GM18526 (cell line): ENCODE results near the gene TBC1D25.

Experiments
- POLR2A ChIP-seq: IDR thresholded peaks from 3 replicates; pipeline ENCODE4 v1.6.1; 2011; ENCODE audit not compliant: insufficient read length; ENCODE audit errors: extremely low read depth

TBC1D25 gene, protein sequence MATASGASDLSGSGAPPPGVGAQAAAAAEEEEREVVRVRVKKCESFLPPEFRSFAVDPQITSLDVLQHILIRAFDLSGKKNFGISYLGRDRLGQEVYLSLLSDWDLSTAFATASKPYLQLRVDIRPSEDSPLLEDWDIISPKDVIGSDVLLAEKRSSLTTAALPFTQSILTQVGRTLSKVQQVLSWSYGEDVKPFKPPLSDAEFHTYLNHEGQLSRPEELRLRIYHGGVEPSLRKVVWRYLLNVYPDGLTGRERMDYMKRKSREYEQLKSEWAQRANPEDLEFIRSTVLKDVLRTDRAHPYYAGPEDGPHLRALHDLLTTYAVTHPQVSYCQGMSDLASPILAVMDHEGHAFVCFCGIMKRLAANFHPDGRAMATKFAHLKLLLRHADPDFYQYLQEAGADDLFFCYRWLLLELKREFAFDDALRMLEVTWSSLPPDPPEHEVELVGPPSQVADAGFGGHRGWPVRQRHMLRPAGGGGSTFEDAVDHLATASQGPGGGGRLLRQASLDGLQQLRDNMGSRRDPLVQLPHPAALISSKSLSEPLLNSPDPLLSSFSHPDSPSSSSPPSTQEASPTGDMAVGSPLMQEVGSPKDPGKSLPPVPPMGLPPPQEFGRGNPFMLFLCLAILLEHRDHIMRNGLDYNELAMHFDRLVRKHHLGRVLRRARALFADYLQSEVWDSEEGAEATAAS

DNA sequence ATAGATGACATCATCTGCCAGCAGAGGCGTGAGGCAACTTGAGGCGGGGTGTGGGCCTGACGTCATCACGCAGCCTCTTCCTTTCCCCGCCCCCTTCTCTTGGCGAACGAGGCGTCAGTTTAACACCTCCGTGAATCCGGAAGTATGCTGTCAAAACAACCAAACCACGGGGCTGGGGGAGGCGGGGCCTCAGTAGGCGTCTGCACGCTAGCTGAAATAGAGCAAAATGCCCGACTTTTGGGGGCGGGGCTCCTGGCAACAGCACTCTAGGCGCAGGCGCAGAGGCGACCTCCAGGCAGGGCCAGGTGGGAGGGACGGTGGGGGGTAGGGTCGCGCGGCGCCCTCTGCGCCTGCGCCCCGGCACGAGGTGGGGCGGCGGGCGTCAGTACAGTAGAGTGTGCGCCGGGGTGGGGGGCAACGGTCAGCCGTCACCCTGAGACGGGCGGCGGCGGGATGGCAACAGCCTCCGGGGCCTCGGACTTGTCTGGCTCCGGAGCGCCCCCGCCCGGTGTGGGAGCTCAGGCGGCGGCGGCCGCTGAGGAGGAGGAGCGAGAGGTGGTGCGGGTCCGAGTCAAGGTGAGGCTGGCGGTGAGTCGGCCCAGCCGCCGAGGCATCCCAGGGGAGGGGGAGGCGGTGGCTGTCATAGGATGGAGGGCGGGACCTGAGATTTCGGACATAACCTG is at the start of gene TBC1D25:
Gene TBC1D25, plus strand, starts transcription at position 370 of the 683 bp plus-strand sequence. Its CDS starts 84 bp downstream, at position 454.
- TF ChIP-seq POLR2A, result no peak

- TF ChIP-seq POLR2A, result no peak
Observed at GRCh38 chrX:48489892-48490291, 49.6 kb upstream of the TBC1D25 start.

- no peak for TF ChIP-seq POLR2A
Observed at GRCh38 chrX:48490661-48491060, 48.9 kb upstream of the TBC1D25 start.

GRCh38 chrX:48491809-48492208 is 47.7 kb upstream of the TBC1D25 start:
- no peak for TF ChIP-seq POLR2A

DNA sequence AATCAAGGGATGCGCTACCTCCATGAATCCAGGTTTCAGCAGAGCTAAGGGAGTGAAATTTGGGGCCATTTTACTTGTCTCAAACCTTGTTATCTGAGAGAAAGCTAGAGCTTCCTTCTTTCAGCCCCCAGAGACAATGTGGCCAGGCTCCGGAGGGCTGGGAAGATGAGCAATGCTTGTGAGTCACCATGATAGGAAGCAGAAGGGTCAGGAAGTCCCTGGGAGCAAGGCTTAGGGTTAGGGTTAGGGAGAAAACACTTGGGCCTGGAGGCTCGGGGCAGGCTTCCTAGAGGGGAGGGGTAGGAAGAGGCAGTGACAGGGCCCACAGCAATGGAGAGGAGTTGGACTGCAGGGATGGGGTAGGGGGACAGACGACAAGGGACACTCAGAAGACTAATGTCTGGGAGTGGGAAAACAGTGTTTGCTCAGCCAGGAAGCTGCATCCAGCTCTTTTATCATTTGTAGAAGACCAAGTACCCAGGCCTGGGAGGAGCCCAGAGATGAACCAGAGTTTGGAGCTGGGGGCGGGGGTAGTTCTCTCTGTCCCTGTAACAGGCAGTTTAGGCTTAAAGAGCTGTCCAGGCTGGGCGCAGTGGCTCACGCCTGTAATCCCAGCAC is 47.1 kb upstream of the TBC1D25 start:
- no peak for TF ChIP-seq POLR2A

DNA sequence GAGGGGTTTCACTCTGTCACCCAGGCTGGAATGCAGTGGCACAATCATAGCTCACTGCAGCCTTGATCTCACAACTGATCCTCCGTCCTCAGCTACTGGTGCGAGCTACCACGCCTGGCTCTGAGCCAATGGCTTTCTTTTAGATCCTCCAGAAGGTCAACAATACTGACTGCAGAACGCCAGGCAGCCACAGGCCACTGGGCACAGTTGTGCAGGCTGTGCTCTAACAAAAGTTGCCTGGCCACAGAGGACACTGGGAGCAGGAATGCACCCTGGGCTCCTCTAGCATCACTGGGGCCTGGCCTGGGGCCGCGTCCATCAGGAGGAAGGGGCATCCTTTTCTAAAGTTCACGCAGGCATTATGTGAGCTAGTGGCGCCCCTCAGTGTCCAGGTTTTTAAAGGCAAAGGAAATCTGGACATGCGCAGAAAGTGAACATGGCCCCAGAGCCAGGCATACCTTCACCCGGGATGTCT is 45.6 kb upstream of the TBC1D25 start:
- TF ChIP-seq POLR2A, result no peak

- no peak for TF ChIP-seq POLR2A
Observed at GRCh38 chrX:48496660-48497059, 42.9 kb upstream of the TBC1D25 start.

DNA sequence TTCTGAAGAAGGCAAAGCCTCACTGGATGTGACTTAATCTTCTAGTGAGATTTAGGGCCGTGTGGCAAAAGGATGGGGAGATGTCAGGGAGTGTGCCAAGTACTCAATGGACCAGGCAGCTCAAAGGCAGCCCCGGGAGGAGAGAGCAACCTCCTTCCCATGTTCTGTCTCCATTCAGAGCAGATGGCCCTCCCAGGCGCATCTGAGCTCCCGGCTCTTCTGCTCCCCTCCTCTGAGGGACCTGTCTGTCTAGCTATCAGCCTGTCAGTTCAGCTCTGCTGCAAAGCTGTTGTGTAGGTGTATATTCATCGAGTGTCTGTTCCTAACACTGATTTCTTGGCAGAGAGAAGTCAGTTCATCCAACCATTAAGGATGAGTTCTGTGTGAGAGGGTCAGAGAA is 41.6 kb upstream of the TBC1D25 start:
- no peak for TF ChIP-seq POLR2A

- no peak for TF ChIP-seq POLR2A
Observed at GRCh38 chrX:48498374-48498809, 41.1 kb upstream of the TBC1D25 start.

DNA sequence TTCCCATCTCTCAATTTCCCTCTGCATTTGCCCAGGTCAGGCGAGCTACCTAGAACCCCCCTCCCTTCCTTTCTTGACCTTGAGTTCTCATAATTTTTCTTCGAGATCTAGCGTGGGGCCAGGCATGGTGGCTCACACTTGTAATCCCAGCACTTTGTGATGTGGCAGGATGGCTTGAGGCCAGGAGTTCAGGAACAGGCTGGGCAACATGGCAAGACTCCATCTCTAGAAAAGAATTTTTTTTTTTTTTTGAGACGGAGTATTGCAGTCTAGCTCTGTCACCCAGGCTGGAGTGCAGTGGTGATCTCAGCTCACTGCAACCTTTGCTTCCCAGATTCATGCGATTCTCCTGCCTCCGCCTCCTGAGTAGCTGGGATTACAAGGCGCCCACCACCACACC is 35.3 kb upstream of the TBC1D25 start:
- TF ChIP-seq POLR2A, result no peak

GRCh38 chrX:48505481-48505880 is 34.0 kb upstream of the TBC1D25 start:
- TF ChIP-seq POLR2A, result no peak

- no peak for TF ChIP-seq POLR2A
Observed at GRCh38 chrX:48507246-48507645, 32.3 kb upstream of the TBC1D25 start.

DNA sequence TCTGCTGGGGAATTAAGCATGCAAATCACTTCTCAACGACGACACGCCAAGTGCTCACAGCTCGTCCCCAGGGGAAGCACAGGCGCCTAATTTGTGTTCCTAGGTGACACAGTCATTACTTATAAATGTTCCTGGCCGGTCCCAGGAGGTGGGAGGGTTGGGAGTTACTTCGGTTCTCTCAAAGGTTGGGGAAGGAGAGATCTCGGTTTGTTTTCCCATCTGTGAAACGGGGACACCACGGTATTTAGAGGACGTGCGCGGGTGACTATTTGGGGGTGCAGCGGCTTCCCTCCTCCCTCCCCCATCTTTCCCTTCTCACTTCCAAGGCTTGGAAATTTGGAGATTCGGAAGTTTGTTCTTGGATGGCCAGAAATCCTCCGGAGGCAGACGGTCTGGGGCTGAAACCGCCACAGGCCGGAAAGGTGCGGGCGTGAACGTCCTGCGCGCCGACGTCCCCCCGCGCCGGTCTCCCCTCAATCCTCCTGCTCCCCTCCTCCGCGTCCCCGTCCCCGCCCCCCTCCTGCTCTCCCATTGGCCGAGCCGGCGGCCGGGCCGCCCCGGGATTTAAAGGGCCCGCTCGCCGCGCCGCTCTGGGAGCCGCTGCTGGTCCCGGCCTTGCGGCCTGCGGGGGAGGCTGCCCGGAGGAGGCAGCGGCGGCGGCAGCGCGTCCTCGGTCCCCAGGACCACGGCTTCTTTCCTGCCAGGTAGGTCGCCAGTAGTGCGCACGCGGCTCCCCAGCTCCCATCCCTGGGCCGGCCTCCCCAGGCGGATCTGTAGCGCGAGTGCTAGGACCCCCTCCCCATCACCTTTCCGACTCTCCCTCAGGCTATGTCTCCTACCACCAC is 30.9 kb upstream of the TBC1D25 start, which contains the start of gene PORCN:
Gene PORCN, plus strand, starts transcription at position 593 of the 845 bp plus-strand sequence. CDS start 829 bp downstream, outside the sequence.
- peak; percentile 49 for TF ChIP-seq POLR2A

DNA sequence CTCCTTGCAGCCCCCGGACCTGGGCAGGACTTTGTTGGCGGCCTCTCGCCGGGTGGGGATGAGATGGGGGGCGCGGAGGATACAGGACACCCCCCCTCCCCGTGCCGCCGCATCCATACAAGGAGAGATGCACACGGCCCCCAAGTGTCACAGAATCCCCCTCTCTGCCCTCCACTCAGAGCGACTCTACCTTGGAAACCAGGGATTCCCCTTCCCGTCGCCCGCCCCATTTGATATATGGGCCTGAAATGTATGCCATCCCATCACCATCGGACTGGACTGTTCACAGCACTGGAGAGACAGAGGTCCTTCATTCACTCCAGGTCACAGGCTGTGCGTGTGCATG is 30.3 kb upstream of the TBC1D25 start:
- TF ChIP-seq POLR2A, result no peak
